OCI-LY1 (cell line): ENCODE data around the gene ATP9B.

Experiments used
- H2AFZ ChIP-seq: fragments of 200-600 bp; sonication (generic), shearing (Covaris generic); 2 replicates; pipeline ENCODE4 v1.6.0; 2014; ENCODE audit warnings: antibody characterized with exemption, mild to moderate bottlenecking, low read length
- H3F3A ChIP-seq: fragments of 200-600 bp; sonication (generic), shearing (Covaris generic); 2 replicates; pipeline ENCODE4 v1.6.0; 2014; ENCODE audit warnings: mild to moderate bottlenecking, antibody characterized with exemption, low read length, moderate library complexity; ENCODE audit not compliant: insufficient read depth
- H3K27ac ChIP-seq: fragments of 200-600 bp; sonication (generic); 2 replicates; pipeline ENCODE4 v1.5.1; 2014; ENCODE audit warnings: low read length, mixed run types, mild to moderate bottlenecking, low read depth; ENCODE audit not compliant: poor library complexity, severe bottlenecking
- H3K27me3 ChIP-seq: fragments of 200-600 bp; sonication (generic); 2 replicates; pipeline ENCODE4 v1.6.0; 2014; ENCODE audit warnings: antibody characterized with exemption, mild to moderate bottlenecking, low read length, moderate library complexity; ENCODE audit not compliant: insufficient read depth
- H3K36me3 ChIP-seq: fragments of 200-600 bp; sonication (generic); 2 replicates; pipeline ENCODE4 v1.6.1; 2014; ENCODE audit warnings: mild to moderate bottlenecking, antibody characterized with exemption, low read length, moderate library complexity, mixed read lengths; ENCODE audit not compliant: insufficient read depth
- H3K4me1 ChIP-seq: fragments of 200-600 bp; sonication (generic); 2 replicates; pipeline ENCODE4 v1.5.1; 2014; ENCODE audit warnings: mild to moderate bottlenecking, low read length, moderate library complexity; ENCODE audit not compliant: insufficient read depth, severe bottlenecking
- H3K4me2 ChIP-seq: fragments of 200-600 bp; sonication (generic), shearing (Covaris generic); 2 replicates; pipeline ENCODE4 v1.6.1; 2014; ENCODE audit warnings: low read length
- H3K4me3 ChIP-seq: fragments of 200-600 bp; sonication (generic); 2 replicates; pipeline ENCODE4 v1.5.1; 2014; ENCODE audit warnings: low read length, low read depth, mild to moderate bottlenecking, mixed read lengths; ENCODE audit not compliant: poor library complexity, severe bottlenecking
- H3K79me2 ChIP-seq: fragments of 200-600 bp; shearing (Covaris generic); 2 replicates; pipeline ENCODE4 v1.6.1; 2016; ENCODE audit warnings: mixed run types, low read length, mixed read lengths; ENCODE audit not compliant: insufficient read depth
- H3K9ac ChIP-seq: fragments of 200-600 bp; sonication (generic), shearing (Covaris generic); 2 replicates; pipeline ENCODE4 v1.6.1; 2014; ENCODE audit warnings: mild to moderate bottlenecking, low read length, mixed read lengths
- H3K9me2 ChIP-seq: fragments of 200-600 bp; sonication (generic), shearing (Covaris generic); 2 replicates; pipeline ENCODE4 v1.6.1; 2014; ENCODE audit warnings: low read depth, mild to moderate bottlenecking, low read length, mixed read lengths
- H3K9me3 ChIP-seq: fragments of 200-600 bp; shearing (Covaris generic); 2 replicates; pipeline ENCODE4 v1.6.1; 2014; ENCODE audit warnings: low read length, mixed read lengths
- H4K20me1 ChIP-seq: fragments of 200-600 bp; sonication (generic), shearing (Covaris generic); 2 replicates; pipeline ENCODE4 v1.6.0; 2016; ENCODE audit warnings: mild to moderate bottlenecking, low read length; ENCODE audit not compliant: insufficient read depth
- CTCF ChIP-seq: fragments of 200-600 bp; sonication (generic), shearing (Covaris generic); IDR thresholded peaks from 2 replicates; pipeline ENCODE4 v1.5.1; 2017; ENCODE audit warnings: mild to moderate bottlenecking, antibody characterized with exemption, low read length, moderate library complexity, mixed read lengths
- EZH2 ChIP-seq: fragments of 200-600 bp; sonication (generic), shearing (Covaris generic); IDR thresholded peaks from 2 replicates; pipeline ENCODE4 v1.8.0; 2017; ENCODE audit warnings: borderline replicate concordance, mixed run types, mild to moderate bottlenecking, antibody characterized with exemption, low read length, moderate library complexity, mixed read lengths

Gene ATP9B

GRCh38 chr18:79135924-79136323, 66.7 kb downstream of the ATP9B start:
- Histone ChIP-seq H3F3A (no peaks in the 10 kb centered on the region), H3K4me1 (peaks cover 9% of the 10 kb centered on the region), H3K36me3 (peaks cover 23% of the 10 kb centered on the region), H3K9ac (no peak overlapping the region), H4K20me1 (no peaks in the 10 kb centered on the region), H2AFZ (no peak overlapping the region), H3K9me2 (no peaks in the 10 kb centered on the region), H3K27me3 (no peaks in the 10 kb centered on the region), H3K4me3 (no peak overlapping the region), H3K9me3 (no peaks in the 10 kb centered on the region), H3K27ac (no peak overlapping the region), H3K4me2 (no peak overlapping the region), H3K79me2 (no peaks in the 10 kb centered on the region)
- no peak for TF ChIP-seq EZH2
- TF ChIP-seq CTCF, result no peak

- H2AFZ ChIP-seq, result no peak overlapping the region
- H3K9ac ChIP-seq, result no peak overlapping the region
- no peak overlapping the region for H3K4me3 ChIP-seq
- H3F3A ChIP-seq, result no peaks in the 10 kb centered on the region
- H3K4me2 ChIP-seq, result no peak overlapping the region
- H3K79me2 ChIP-seq, result no peaks in the 10 kb centered on the region
- no peak for TF ChIP-seq CTCF
- no peak for TF ChIP-seq EZH2
- no peaks in the 10 kb centered on the region for H4K20me1 ChIP-seq
- H3K27ac ChIP-seq, result no peak overlapping the region
- no peaks in the 10 kb centered on the region for H3K9me3 ChIP-seq
- H3K27me3 ChIP-seq, result no peaks in the 10 kb centered on the region
- H3K36me3 ChIP-seq, result peaks cover 23% of the 10 kb centered on the region
- peaks cover 9% of the 10 kb centered on the region for H3K4me1 ChIP-seq
- no peaks in the 10 kb centered on the region for H3K9me2 ChIP-seq
Measured at GRCh38 chr18:79136742-79137141, 67.5 kb downstream of the ATP9B start.

GRCh38 chr18:79139206-79139605, 70.0 kb downstream of the ATP9B start:
- H3K9me2 ChIP-seq, result no peaks in the 10 kb centered on the region
- H3K36me3 ChIP-seq, result peaks cover 21% of the 10 kb centered on the region
- H3K9ac ChIP-seq, result no peak overlapping the region
- peaks cover 9% of the 10 kb centered on the region for H3K4me1 ChIP-seq
- no peaks in the 10 kb centered on the region for H3K27me3 ChIP-seq
- no peaks in the 10 kb centered on the region for H4K20me1 ChIP-seq
- H3F3A ChIP-seq, result no peaks in the 10 kb centered on the region
- TF ChIP-seq CTCF (no peak), EZH2 (no peak)
- H3K79me2 ChIP-seq, result 0 out of 2 replicates have a peak, but pooled peaks cover 3% of the 10 kb centered on the region
- H3K9me3 ChIP-seq, result no peaks in the 10 kb centered on the region
- no peak overlapping the region for H3K4me3 ChIP-seq
- H3K4me2 ChIP-seq, result no peak overlapping the region
- H2AFZ ChIP-seq, result no peak overlapping the region
- H3K27ac ChIP-seq, result no peak overlapping the region
